Measurements from ENCODE around the gene CREM.

Gene CREM

DNA sequence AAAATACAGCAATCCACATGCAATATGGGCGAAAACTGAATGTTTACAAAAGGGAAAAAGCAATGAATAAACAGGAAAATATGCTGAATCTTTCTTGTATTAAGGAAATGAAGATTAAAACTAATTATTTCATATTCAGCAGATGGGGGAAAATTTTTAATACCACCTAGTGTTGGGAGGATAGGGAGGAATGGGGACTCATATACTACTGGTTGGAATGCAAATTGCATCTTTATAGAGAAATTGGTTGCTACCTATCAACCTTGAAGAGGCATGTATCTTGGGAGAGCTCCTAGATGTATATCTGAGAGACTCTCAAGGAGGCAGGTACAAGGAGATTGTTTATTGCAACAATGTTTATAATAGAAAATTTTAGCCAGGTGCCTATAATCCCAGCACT, 101.4 kb downstream of the CREM start:
- Histone ChIP-seq H3K27ac (ENCODE audit: low read depth, low read length) (no peak overlapping the region), H3K36me3 (ENCODE audit: control insufficient read depth in 1 of 2, insufficient read depth in 2 of 2, low read length in 2 of 2) (no peaks in the 10 kb centered on the region), H3K4me1 (ENCODE audit: control insufficient read depth in 1 of 2, insufficient read depth in 2 of 2, low read length in 2 of 2) (no peaks in the 10 kb centered on the region), H3K4me3 (ENCODE audit: low read depth in 1 of 2, low read length in 2 of 2) (no peak overlapping the region), H3K9ac (ENCODE audit: low read depth in 1 of 2, low read length in 2 of 2) (no peak overlapping the region), H3K27me3 (ENCODE audit: control insufficient read depth in 1 of 2, insufficient read depth in 2 of 2, low read length in 2 of 2) (no peaks in the 10 kb centered on the region), H3K9me3 (ENCODE audit: control insufficient read depth in 1 of 2, low read length in 2 of 2) (no peaks in the 10 kb centered on the region)

DNA sequence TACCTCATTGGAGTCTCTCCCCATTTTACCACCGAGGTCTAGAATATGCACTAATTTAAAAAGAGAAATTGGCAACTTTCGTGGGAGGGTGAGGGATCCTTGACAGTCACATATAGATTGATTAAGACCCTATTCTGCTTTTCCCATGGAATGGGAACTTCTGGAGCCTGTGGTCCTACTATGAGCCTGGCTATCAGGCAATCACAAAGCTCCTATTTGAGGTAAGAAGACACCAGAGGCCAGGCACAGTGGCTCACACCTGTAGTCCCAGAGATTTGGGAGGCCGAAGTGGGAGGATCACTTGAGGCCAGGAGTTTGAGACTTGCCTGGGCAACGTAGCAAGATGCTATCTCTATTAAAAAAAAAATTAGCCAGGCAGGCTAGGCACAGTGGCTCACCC, 105.0 kb downstream of the CREM start:
- no peak overlapping the region for H3K4me3 ChIP-seq (ENCODE audit: low read depth in 1 of 2, low read length in 2 of 2)
- H3K4me1 ChIP-seq (ENCODE audit: control insufficient read depth in 1 of 2, insufficient read depth in 2 of 2, low read length in 2 of 2): no peaks in the 10 kb centered on the region
- H3K9ac ChIP-seq (ENCODE audit: low read depth in 1 of 2, low read length in 2 of 2): no peak overlapping the region
- H3K9me3 ChIP-seq (ENCODE audit: control insufficient read depth in 1 of 2, low read length in 2 of 2): no peaks in the 10 kb centered on the region
- no peaks in the 10 kb centered on the region for H3K36me3 ChIP-seq (ENCODE audit: control insufficient read depth in 1 of 2, insufficient read depth in 2 of 2, low read length in 2 of 2)
- H3K27me3 ChIP-seq (ENCODE audit: control insufficient read depth in 1 of 2, insufficient read depth in 2 of 2, low read length in 2 of 2): no peaks in the 10 kb centered on the region
- no peak overlapping the region for H3K27ac ChIP-seq (ENCODE audit: low read depth, low read length)

DNA sequence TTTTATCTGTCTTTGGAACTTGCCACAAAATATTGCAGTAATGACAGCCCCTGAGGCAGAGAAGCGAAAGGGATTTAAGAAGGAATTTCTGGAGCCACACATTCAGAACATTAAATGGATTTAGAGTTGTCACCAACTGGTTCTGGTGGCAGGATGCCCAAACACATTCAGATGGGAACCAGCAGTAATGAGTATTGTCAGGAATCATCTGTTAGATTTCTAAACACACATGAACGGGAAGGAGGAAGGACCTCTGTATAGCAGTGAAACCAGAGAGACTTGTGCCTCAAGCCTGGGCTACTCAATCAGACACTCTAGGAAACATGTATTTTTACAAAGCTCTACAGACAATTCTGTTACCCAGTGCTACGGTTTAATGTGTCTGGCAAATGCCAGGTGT, 105.9 kb downstream of the CREM start:
- Histone ChIP-seq H3K36me3 (ENCODE audit: control insufficient read depth in 1 of 2, insufficient read depth in 2 of 2, low read length in 2 of 2) (no peaks in the 10 kb centered on the region), H3K4me1 (ENCODE audit: control insufficient read depth in 1 of 2, insufficient read depth in 2 of 2, low read length in 2 of 2) (no peaks in the 10 kb centered on the region), H3K9ac (ENCODE audit: low read depth in 1 of 2, low read length in 2 of 2) (no peak overlapping the region), H3K27ac (ENCODE audit: low read depth, low read length) (no peak overlapping the region), H3K27me3 (ENCODE audit: control insufficient read depth in 1 of 2, insufficient read depth in 2 of 2, low read length in 2 of 2) (no peaks in the 10 kb centered on the region), H3K9me3 (ENCODE audit: control insufficient read depth in 1 of 2, low read length in 2 of 2) (no peaks in the 10 kb centered on the region), H3K4me3 (ENCODE audit: low read depth in 1 of 2, low read length in 2 of 2) (no peak overlapping the region)

DNA sequence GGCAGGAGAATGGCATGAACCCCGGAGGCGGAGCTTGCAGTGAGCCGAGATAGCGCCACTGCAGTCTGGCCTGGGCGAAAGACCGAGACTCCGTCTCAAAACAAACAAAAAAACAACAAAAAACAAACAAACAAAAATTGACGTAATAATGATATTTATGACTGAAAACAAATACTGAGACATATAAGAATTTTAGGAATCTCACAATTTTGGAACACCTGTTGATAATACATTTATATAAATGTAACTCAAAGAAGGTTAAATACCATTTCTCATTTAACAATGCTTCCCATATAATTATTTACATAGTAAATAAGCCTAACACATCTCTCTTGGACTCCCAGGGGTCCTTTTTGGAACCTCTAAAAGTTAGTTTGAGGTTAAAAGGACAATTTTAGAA, 107.4 kb downstream of the CREM start:
- Histone ChIP-seq H3K9ac (ENCODE audit: low read depth in 1 of 2, low read length in 2 of 2) (no peak overlapping the region), H3K36me3 (ENCODE audit: control insufficient read depth in 1 of 2, insufficient read depth in 2 of 2, low read length in 2 of 2) (no peaks in the 10 kb centered on the region), H3K27me3 (ENCODE audit: control insufficient read depth in 1 of 2, insufficient read depth in 2 of 2, low read length in 2 of 2) (no peaks in the 10 kb centered on the region), H3K4me3 (ENCODE audit: low read depth in 1 of 2, low read length in 2 of 2) (no peak overlapping the region), H3K27ac (ENCODE audit: low read depth, low read length) (no peak overlapping the region), H3K4me1 (ENCODE audit: control insufficient read depth in 1 of 2, insufficient read depth in 2 of 2, low read length in 2 of 2) (no peaks in the 10 kb centered on the region), H3K9me3 (ENCODE audit: control insufficient read depth in 1 of 2, low read length in 2 of 2) (no peaks in the 10 kb centered on the region)

DNA sequence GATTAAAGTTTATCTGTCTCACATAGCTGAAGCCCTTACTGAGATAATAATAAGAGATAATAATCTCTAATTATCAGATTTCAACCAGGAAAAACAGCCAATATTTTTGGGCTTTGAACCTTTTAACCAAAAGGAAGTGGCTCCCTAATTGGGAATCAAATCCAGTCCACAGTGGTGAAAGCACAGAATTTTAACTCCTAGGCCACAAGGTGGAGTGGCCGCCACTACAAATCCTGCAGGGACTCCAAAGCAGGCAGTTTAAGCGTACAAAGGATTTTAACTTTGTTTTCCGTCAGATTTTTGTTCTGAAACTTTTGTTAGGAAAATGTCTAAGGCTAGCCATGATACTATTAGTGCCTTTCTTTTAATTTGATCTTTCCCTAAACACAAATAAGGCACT, 110.1 kb downstream of the CREM start:
- no peaks in the 10 kb centered on the region for H3K36me3 ChIP-seq (ENCODE audit: control insufficient read depth in 1 of 2, insufficient read depth in 2 of 2, low read length in 2 of 2)
- no peak overlapping the region for H3K4me3 ChIP-seq (ENCODE audit: low read depth in 1 of 2, low read length in 2 of 2)
- H3K9ac ChIP-seq (ENCODE audit: low read depth in 1 of 2, low read length in 2 of 2): no peak overlapping the region
- no peaks in the 10 kb centered on the region for H3K27me3 ChIP-seq (ENCODE audit: control insufficient read depth in 1 of 2, insufficient read depth in 2 of 2, low read length in 2 of 2)
- H3K9me3 ChIP-seq (ENCODE audit: control insufficient read depth in 1 of 2, low read length in 2 of 2): no peaks in the 10 kb centered on the region
- H3K4me1 ChIP-seq (ENCODE audit: control insufficient read depth in 1 of 2, insufficient read depth in 2 of 2, low read length in 2 of 2): no peaks in the 10 kb centered on the region
- H3K27ac ChIP-seq (ENCODE audit: low read depth, low read length): no peak overlapping the region

DNA sequence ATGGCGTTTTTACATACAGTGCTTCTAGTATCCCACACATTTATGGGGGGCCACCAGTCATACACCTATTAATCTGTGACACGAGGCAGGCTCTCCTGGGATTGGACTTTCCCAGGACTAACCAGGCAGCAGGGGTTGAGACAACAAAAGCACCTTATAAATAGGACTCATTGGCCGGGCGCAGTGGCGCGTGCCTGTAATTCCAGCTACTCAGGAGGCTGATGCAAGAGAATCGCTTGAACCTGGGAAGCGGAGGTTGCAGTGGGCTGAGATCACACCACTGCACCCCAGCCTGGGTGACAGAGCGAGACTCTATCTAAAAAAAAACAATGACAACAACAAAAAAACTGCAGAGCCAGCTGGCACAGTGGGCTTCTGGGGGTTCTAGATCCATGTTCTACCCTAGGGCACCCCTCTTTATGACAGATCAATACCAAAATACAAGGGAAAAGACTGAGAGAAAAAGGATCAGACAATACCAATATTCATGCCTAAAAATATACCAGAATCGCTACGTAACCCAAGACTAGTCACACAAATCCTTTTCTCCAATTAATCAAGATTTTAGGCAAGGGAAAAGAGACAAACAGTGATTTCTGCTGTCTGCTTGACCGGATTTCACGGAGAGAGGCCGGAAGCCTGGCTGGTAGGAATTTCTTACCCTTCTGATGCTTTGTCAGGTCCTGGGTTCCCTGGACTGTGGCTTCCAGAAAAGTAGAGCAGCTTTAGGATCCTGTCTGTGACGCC, 111.3 kb downstream of the CREM start:
- Histone ChIP-seq H3K27me3 (ENCODE audit: control insufficient read depth in 1 of 2, insufficient read depth in 2 of 2, low read length in 2 of 2) (no peaks in the 10 kb centered on the region), H3K9ac (ENCODE audit: low read depth in 1 of 2, low read length in 2 of 2) (no peak overlapping the region), H3K9me3 (ENCODE audit: control insufficient read depth in 1 of 2, low read length in 2 of 2) (no peaks in the 10 kb centered on the region)

DNA sequence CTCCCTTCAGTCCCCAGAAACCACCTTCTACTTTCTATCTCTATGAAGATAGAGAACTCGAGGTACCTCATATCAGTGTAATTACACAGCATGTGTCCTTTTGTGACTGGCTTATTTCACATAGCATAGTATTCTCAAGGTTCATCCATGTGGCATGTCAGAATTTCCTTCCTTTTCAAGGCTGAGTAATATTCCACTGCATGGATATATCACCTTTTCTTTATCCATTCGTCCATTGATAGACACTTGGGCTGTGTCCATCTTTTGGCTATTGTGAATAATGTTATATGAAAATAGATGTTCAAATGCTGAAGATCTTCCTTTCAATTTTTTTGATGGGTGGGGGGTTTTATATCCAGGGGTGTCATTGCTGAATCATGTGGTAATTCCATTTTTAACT, 117.9 kb downstream of the CREM start:
- Histone ChIP-seq H3K36me3 (ENCODE audit: control insufficient read depth in 1 of 2, insufficient read depth in 2 of 2, low read length in 2 of 2) (no peaks in the 10 kb centered on the region), H3K4me1 (ENCODE audit: control insufficient read depth in 1 of 2, insufficient read depth in 2 of 2, low read length in 2 of 2) (no peaks in the 10 kb centered on the region), H3K9ac (ENCODE audit: low read depth in 1 of 2, low read length in 2 of 2) (no peak overlapping the region), H3K27ac (ENCODE audit: low read depth, low read length) (no peak overlapping the region), H3K27me3 (ENCODE audit: control insufficient read depth in 1 of 2, insufficient read depth in 2 of 2, low read length in 2 of 2) (no peaks in the 10 kb centered on the region), H3K4me3 (ENCODE audit: low read depth in 1 of 2, low read length in 2 of 2) (no peak overlapping the region), H3K9me3 (ENCODE audit: control insufficient read depth in 1 of 2, low read length in 2 of 2) (no peaks in the 10 kb centered on the region)

More for the DNA sequence above, 111.3 kb downstream of the CREM start:
- no peaks in the 10 kb centered on the region for H3K4me1 ChIP-seq (ENCODE audit: control insufficient read depth in 1 of 2, insufficient read depth in 2 of 2, low read length in 2 of 2)
- no peaks in the 10 kb centered on the region for H3K36me3 ChIP-seq (ENCODE audit: control insufficient read depth in 1 of 2, insufficient read depth in 2 of 2, low read length in 2 of 2)
- H3K4me3 ChIP-seq (ENCODE audit: low read depth in 1 of 2, low read length in 2 of 2): no peak overlapping the region
- no peak overlapping the region for H3K27ac ChIP-seq (ENCODE audit: low read depth, low read length)

DNA sequence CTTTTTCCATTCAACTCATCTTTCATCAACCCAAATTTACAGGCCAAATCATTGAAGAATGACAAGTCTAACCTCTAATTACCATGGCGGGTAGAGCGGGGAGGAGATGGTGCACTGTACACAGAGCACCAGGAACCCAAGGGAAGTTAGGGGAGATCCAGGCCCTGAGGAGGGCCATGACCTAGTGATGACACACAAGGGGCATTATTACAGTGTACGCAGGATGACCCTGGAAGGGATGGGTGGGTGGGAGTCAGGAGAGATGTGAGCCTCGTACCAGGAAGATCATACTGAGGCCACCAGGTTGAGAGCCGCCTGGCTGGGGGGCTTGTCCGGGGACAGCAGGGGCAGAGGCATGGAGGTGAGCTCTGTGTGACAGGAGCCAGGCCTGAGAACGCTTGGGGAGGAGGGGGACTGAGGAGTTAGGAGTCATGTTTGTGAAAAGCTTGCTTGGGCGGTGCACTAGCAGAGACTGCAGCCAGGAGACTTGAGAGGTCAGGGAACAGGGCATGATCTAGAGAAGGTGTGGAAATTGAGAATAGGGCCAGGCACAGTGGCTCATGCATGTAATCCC, 120.2 kb downstream of the CREM start:
- H3K9ac ChIP-seq (ENCODE audit: low read depth in 1 of 2, low read length in 2 of 2): no peak overlapping the region
- H3K36me3 ChIP-seq (ENCODE audit: control insufficient read depth in 1 of 2, insufficient read depth in 2 of 2, low read length in 2 of 2): no peaks in the 10 kb centered on the region
- H3K4me3 ChIP-seq (ENCODE audit: low read depth in 1 of 2, low read length in 2 of 2): no peak overlapping the region
- no peaks in the 10 kb centered on the region for H3K4me1 ChIP-seq (ENCODE audit: control insufficient read depth in 1 of 2, insufficient read depth in 2 of 2, low read length in 2 of 2)
- no peaks in the 10 kb centered on the region for H3K9me3 ChIP-seq (ENCODE audit: control insufficient read depth in 1 of 2, low read length in 2 of 2)
- no peak overlapping the region for H3K27ac ChIP-seq (ENCODE audit: low read depth, low read length)
- no peaks in the 10 kb centered on the region for H3K27me3 ChIP-seq (ENCODE audit: control insufficient read depth in 1 of 2, insufficient read depth in 2 of 2, low read length in 2 of 2)

DNA sequence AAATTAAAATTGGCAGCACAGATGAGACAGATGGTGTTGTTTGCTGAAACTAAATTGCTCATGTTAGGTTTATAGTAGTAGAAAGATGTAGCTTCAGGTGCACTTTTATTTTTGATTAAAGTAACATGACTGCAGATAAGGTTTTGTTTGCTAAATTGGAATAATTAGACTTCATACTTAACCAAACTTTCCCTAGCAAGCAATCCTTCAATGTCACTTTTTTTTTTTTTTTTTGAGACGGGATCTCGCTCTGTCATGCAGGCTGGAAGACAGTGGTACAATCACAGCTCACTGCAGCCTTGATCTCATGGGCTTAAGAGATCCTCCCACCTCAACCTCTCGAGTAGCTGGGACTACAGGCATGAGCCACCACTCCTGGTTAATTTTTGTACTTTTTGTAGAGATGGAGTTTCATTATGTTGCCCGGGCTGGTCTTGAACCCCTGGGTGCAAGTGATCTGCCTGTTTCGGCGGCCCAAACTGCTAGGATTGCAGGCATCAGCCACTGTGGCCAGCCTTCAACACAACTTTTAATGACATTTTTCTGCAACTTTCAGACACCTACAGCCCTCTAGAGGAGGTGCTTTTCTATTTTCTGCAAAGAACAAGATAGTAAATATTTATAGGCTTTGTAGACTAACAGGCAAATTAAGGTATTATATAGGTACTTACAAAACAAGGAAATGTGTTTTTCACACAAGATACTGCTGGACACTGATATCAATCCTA, 124.9 kb downstream of the CREM start:
- Histone ChIP-seq H3K27me3 (ENCODE audit: control insufficient read depth in 1 of 2, insufficient read depth in 2 of 2, low read length in 2 of 2) (no peaks in the 10 kb centered on the region), H3K9me3 (ENCODE audit: control insufficient read depth in 1 of 2, low read length in 2 of 2) (no peaks in the 10 kb centered on the region), H3K36me3 (ENCODE audit: control insufficient read depth in 1 of 2, insufficient read depth in 2 of 2, low read length in 2 of 2) (no peaks in the 10 kb centered on the region), H3K27ac (ENCODE audit: low read depth, low read length) (no peak overlapping the region), H3K4me3 (ENCODE audit: low read depth in 1 of 2, low read length in 2 of 2) (no peak overlapping the region), H3K9ac (ENCODE audit: low read depth in 1 of 2, low read length in 2 of 2) (no peak overlapping the region), H3K4me1 (ENCODE audit: control insufficient read depth in 1 of 2, insufficient read depth in 2 of 2, low read length in 2 of 2) (no peaks in the 10 kb centered on the region)

All from duodenal mucosa (tissue), 2 donors.